WTC11 (cell line): ENCODE results near the gene MBNL1. TPM values are rescaled to one million over a fixed set of nuclear protein-coding genes. Genes with fewer than 3 reads are reported as not detected.

Experiments
- ATAC-seq: fragments of 200-7000 bp; cut with Tn5 transposase; 2 replicates; pipeline ENCODE4 v1.10.0; 2021; ENCODE audit warnings: mild to moderate bottlenecking, moderate library complexity
- CTCF ChIA-PET: fragments of 300-600 bp; sonication (Branson Sonifier 250); formaldehyde crosslinking; loops from one replicate; lab custom pipeline; 2021; ENCODE audit warnings: antibody characterized with exemption; lab: Charles Lee
- POLR2A ChIA-PET: fragments of 350-600 bp; sonication (Branson Sonifier 250); formaldehyde crosslinking; loops from one replicate; lab custom pipeline; 2021; ENCODE audit warnings: antibody characterized with exemption; lab: Charles Lee
- DNase-seq: peaks from one replicate; pipeline ENCODE4 v3.0.0; 2021; ENCODE audit warnings: low spot score
- H3K27ac Mint-ChIP-seq: 2 replicates; pipeline ENCODE4 v1.8.0; 2021; ENCODE audit warnings: mixed read lengths
- H3K27me3 Mint-ChIP-seq: 2 replicates; pipeline ENCODE4 v1.8.0; 2021; ENCODE audit warnings: low read depth, mild to moderate bottlenecking, moderate library complexity, mixed read lengths
- H3K36me3 Mint-ChIP-seq: 2 replicates; pipeline ENCODE4 v1.8.0; 2021; ENCODE audit warnings: mixed read lengths
- H3K4me1 Mint-ChIP-seq: 2 replicates; pipeline ENCODE4 v1.8.0; 2022; ENCODE audit warnings: mixed read lengths
- H3K4me3 Mint-ChIP-seq: 2 replicates; pipeline ENCODE4 v1.8.0; 2021; ENCODE audit warnings: mild to moderate bottlenecking, moderate library complexity, mixed read lengths
- H3K9me3 Mint-ChIP-seq: 2 replicates; pipeline ENCODE4 v1.8.0; 2021; ENCODE audit warnings: mixed read lengths
- ATF6 ChIP-seq: sonication (generic); formaldehyde crosslinking; IDR thresholded peaks from 2 replicates; pipeline ENCODE4 v1.8.1; 2023; ENCODE audit warnings: mild to moderate bottlenecking, missing genetic modification reagents
- CREM ChIP-seq: sonication (generic); formaldehyde crosslinking; IDR thresholded peaks from 2 replicates; pipeline ENCODE4 v1.8.1; 2022; ENCODE audit warnings: mild to moderate bottlenecking, missing genetic modification reagents, moderate library complexity
- GRHL2 ChIP-seq: fragments of 250-450 bp; sonication (Bioruptor Pico); IDR thresholded peaks from 2 replicates; pipeline ENCODE4 v1.8.0; 2022; ENCODE audit warnings: mild to moderate bottlenecking, moderate library complexity; ENCODE audit not compliant: insufficient replicate concordance, severe bottlenecking
- HMGA2 ChIP-seq: fragments of 250-450 bp; sonication (Bioruptor Pico); IDR thresholded peaks from 2 replicates; pipeline ENCODE4 v1.4.0; 2021; ENCODE audit warnings: mild to moderate bottlenecking, moderate library complexity
- IRF2 ChIP-seq: sonication (generic); formaldehyde crosslinking; IDR thresholded peaks from 2 replicates; pipeline ENCODE4 v1.8.0; 2022; ENCODE audit warnings: low read depth, missing genetic modification reagents, borderline replicate concordance
- MXD4 ChIP-seq: fragments of 250-450 bp; sonication (Bioruptor Pico); IDR thresholded peaks from 2 replicates; pipeline ENCODE4 v1.8.0; 2021; ENCODE audit warnings: mild to moderate bottlenecking, moderate library complexity, borderline replicate concordance
- NFYB ChIP-seq: sonication (generic); formaldehyde crosslinking; conservative IDR thresholded peaks from 2 replicates; pipeline ENCODE4 v1.8.0; 2022; ENCODE audit warnings: low read depth, missing genetic modification reagents
- OVOL2 ChIP-seq: fragments of 250-450 bp; sonication (Bioruptor Pico); IDR thresholded peaks from 2 replicates; pipeline ENCODE4 v1.9.0; 2021; ENCODE audit warnings: mild to moderate bottlenecking, borderline replicate concordance
- RORB ChIP-seq: fragments of 250-450 bp; sonication (Bioruptor Pico); IDR thresholded peaks from 2 replicates; pipeline ENCODE4 v1.9.0; 2021; ENCODE audit warnings: mild to moderate bottlenecking
- SOX15 ChIP-seq: fragments of 250-450 bp; sonication (Bioruptor Pico); IDR thresholded peaks from 2 replicates; pipeline ENCODE4 v1.9.0; 2021; ENCODE audit warnings: mild to moderate bottlenecking
- TEAD1 ChIP-seq: sonication (generic); formaldehyde crosslinking; IDR thresholded peaks from 2 replicates; pipeline ENCODE4 v1.8.0; 2022; ENCODE audit warnings: mild to moderate bottlenecking, missing genetic modification reagents
- TP53 ChIP-seq: sonication (generic); formaldehyde crosslinking; IDR thresholded peaks from 2 replicates; pipeline ENCODE4 v1.8.1; 2023; ENCODE audit warnings: mild to moderate bottlenecking, missing genetic modification reagents
- ZNF121 ChIP-seq: sonication (generic); formaldehyde crosslinking; IDR thresholded peaks from 2 replicates; pipeline ENCODE4 v1.8.0; 2023; ENCODE audit warnings: missing genetic modification reagents
- ZNF263 ChIP-seq: sonication (generic); formaldehyde crosslinking; IDR thresholded peaks from 2 replicates; pipeline ENCODE4 v1.8.1; 2022; ENCODE audit warnings: low read depth, mild to moderate bottlenecking, moderate library complexity, missing genetic modification reagents
- ZNF317 ChIP-seq: sonication (generic); formaldehyde crosslinking; IDR thresholded peaks from 2 replicates; pipeline ENCODE4 v1.8.1; 2023; ENCODE audit warnings: low read depth, mild to moderate bottlenecking, moderate library complexity, missing genetic modification reagents, borderline replicate concordance
- total RNA-seq: library from RNA; stranded (reverse); gene quantifications from 3 replicates; pipeline ENCODE4 v1.2.3, GENCODE V29; 2021
- TF ChIP-seq, protein P1 (sequence below): sonication (generic); formaldehyde crosslinking; conservative IDR thresholded peaks from 2 replicates; pipeline ENCODE4 v1.8.1; 2022; ENCODE audit warnings: mild to moderate bottlenecking, missing genetic modification reagents
- TF ChIP-seq, protein P2 (sequence below): fragments of 250-450 bp; sonication (Bioruptor Pico); IDR thresholded peaks from 2 replicates; pipeline ENCODE4 v1.9.0; 2021; ENCODE audit warnings: mild to moderate bottlenecking, borderline replicate concordance
- TF ChIP-seq, protein P3 (sequence below): fragments of 250-450 bp; sonication (Bioruptor Pico); conservative IDR thresholded peaks from 2 replicates; pipeline ENCODE4 v1.9.0; 2021; ENCODE audit warnings: mild to moderate bottlenecking

Gene MBNL1
- total RNA-seq, 1 experiment from 2014 or later: 20.4 TPM

DNA sequence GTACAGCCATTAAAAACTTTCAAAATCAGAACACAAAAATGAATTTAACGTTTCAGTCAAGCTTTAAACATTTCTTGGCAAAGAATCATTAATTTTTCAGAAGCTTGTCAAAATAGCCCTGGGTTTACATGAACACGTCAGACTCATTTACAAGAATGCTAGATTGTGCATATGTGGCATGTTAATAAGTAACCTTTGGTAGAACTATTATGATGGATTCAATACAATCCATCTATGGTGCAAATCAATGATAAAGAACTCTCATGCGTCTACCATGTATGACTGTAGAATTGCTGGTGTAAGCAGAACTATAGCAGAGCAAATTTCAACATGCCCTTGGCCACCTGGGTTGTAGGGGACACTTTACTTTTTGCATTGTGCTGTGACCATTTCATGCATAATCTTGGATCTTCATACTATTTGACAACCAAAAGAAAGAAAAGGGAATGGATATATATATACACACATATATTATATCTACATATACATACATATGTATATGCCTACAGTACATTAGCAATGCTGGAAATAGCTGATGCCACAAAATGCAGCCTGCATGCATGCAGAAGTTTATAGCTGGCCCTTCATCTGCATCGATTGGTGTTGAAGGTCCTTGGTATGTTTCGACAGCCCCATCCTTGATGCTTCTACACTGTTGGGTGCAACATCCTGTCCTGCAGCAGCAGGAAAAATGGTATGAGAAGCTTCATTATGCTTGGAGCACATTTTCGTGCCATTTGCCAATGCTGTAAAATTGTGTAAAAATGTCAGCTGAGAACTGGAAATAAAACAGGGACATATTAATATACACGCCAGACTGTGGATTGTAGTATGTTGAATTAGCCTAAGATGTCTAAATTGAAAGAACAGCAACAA is 189.0 kb downstream of the MBNL1 start:
- no peaks in the 10 kb centered on the region for H3K9me3 Mint-ChIP-seq
- peaks cover 10% of the 10 kb centered on the region for H3K36me3 Mint-ChIP-seq
- no peak for ATAC-seq
- H3K4me3 Mint-ChIP-seq: no peak overlapping the region
- no peak for DNase-seq
- H3K27ac Mint-ChIP-seq: no peak overlapping the region
- H3K27me3 Mint-ChIP-seq: no peaks in the 10 kb centered on the region
- ChIA-PET CTCF (interaction anchor here (0.7 kb wide), 1 partner anchor 14 kb away, joined by 3 read pairs; no protein-coding TSS in a partner anchor), POLR2A (interaction anchor here (0.6 kb wide), 1 partner anchor 419 kb away, joined by 3 read pairs; no protein-coding TSS in a partner anchor)
- H3K4me1 Mint-ChIP-seq: peaks cover 6% of the 10 kb centered on the region
- TF ChIP-seq, protein P1, sequence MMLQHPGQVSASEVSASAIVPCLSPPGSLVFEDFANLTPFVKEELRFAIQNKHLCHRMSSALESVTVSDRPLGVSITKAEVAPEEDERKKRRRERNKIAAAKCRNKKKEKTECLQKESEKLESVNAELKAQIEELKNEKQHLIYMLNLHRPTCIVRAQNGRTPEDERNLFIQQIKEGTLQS (CRISPR knock-in tag): no peak
- TF ChIP-seq HMGA2 (CRISPR knock-in tag) (no peak), GRHL2 (no peak), NFYB (no peak), RORB (CRISPR knock-in tag) (no peak), ZNF317 (CRISPR knock-in tag) (no peak), ZNF121 (no peak), IRF2 (CRISPR knock-in tag) (no peak), CREM (CRISPR knock-in tag) (no peak)
- TF ChIP-seq, protein P2, sequence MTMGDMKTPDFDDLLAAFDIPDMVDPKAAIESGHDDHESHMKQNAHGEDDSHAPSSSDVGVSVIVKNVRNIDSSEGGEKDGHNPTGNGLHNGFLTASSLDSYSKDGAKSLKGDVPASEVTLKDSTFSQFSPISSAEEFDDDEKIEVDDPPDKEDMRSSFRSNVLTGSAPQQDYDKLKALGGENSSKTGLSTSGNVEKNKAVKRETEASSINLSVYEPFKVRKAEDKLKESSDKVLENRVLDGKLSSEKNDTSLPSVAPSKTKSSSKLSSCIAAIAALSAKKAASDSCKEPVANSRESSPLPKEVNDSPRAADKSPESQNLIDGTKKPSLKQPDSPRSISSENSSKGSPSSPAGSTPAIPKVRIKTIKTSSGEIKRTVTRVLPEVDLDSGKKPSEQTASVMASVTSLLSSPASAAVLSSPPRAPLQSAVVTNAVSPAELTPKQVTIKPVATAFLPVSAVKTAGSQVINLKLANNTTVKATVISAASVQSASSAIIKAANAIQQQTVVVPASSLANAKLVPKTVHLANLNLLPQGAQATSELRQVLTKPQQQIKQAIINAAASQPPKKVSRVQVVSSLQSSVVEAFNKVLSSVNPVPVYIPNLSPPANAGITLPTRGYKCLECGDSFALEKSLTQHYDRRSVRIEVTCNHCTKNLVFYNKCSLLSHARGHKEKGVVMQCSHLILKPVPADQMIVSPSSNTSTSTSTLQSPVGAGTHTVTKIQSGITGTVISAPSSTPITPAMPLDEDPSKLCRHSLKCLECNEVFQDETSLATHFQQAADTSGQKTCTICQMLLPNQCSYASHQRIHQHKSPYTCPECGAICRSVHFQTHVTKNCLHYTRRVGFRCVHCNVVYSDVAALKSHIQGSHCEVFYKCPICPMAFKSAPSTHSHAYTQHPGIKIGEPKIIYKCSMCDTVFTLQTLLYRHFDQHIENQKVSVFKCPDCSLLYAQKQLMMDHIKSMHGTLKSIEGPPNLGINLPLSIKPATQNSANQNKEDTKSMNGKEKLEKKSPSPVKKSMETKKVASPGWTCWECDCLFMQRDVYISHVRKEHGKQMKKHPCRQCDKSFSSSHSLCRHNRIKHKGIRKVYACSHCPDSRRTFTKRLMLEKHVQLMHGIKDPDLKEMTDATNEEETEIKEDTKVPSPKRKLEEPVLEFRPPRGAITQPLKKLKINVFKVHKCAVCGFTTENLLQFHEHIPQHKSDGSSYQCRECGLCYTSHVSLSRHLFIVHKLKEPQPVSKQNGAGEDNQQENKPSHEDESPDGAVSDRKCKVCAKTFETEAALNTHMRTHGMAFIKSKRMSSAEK (CRISPR knock-in tag): no peak

GRCh38 chr3:152458376-152459117 is 189.8 kb downstream of the MBNL1 start:
- H3K4me3 Mint-ChIP-seq: no peak overlapping the region
- H3K36me3 Mint-ChIP-seq: peaks cover 10% of the 10 kb centered on the region
- TF ChIP-seq HMGA2 (CRISPR knock-in tag): no peak
- TF ChIP-seq, protein P3, sequence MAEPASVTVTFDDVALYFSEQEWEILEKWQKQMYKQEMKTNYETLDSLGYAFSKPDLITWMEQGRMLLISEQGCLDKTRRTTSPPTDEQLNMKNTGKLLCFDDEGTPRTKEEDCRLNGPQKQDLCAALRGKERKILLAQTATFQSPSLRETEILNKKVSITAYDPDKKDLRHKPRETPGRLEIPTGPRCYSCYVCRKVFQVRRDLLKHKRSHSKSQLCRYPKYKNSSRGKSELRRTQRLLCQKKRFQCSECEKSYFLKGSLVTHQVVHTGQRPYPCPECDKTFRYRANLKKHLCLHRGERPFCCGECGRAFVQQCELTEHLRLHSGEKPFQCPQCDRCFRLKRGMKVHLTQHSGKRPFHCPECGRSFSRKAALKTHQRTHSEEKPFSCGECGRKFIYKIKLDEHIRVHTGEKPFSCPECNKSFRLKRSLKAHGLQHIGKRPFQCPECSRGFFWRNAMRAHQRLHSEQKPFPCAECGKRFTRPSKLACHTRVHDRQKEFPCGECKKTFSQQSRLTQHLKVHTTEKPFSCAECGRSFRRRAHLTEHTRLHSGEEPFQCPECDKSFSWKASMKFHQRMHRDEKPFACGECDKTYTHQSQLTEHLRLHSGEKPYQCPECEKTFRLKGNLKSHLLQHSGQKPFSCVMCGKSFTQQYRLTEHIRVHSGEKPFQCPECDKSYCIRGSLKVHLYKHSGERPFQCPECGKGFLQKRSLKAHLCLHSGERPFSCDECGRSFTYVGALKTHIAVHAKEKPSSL (CRISPR knock-in tag): no peak
- TF ChIP-seq RORB (CRISPR knock-in tag): no peak
- CTCF ChIA-PET: interaction anchor here (0.7 kb wide), 1 partner anchor 14 kb away, joined by 3 read pairs; no protein-coding TSS in a partner anchor
- H3K27me3 Mint-ChIP-seq: no peaks in the 10 kb centered on the region
- peaks cover 6% of the 10 kb centered on the region for H3K4me1 Mint-ChIP-seq
- H3K27ac Mint-ChIP-seq: no peak overlapping the region
- POLR2A ChIA-PET: no interaction called here
- no peaks in the 10 kb centered on the region for H3K9me3 Mint-ChIP-seq
- no peak for DNase-seq
- no peak for ATAC-seq

DNA sequence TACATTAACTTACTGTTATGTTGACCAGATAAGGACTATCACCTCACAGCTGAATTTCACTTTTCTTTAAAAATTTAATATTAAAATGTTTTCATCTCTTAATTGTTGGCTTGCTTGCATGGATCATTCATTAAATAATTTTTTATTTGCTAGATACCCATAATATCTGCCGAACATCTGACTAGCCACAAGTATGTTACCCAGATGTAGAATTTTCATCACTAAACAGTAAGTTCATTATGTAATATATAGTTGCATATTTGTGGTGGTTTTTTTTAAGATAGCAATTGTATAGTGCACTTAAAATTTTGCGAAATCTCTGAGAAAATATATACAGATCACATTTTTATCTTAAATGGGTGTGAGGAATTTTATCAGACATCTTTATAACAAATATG is 190.4 kb downstream of the MBNL1 start:
- DNase-seq (no peak), ATAC-seq (no peak)
- ChIA-PET CTCF (no interaction called here), POLR2A (no interaction called here)
- Mint-ChIP-seq H3K4me1 (peaks cover 6% of the 10 kb centered on the region), H3K4me3 (no peak overlapping the region), H3K27ac (no peak overlapping the region), H3K36me3 (peaks cover 10% of the 10 kb centered on the region), H3K27me3 (no peaks in the 10 kb centered on the region), H3K9me3 (no peaks in the 10 kb centered on the region)
- TF ChIP-seq TP53 (CRISPR knock-in tag) (no peak), TEAD1 (CRISPR knock-in tag) (no peak), MXD4 (no peak), OVOL2 (CRISPR knock-in tag) (no peak), ZNF263 (no peak), ATF6 (CRISPR knock-in tag) (no peak), SOX15 (CRISPR knock-in tag) (no peak)
